GM12878 (cell line): Measurements from ENCODE around the gene NRM. TPM values are rescaled to one million over a fixed set of nuclear protein-coding genes. Genes with fewer than 3 reads are reported as not detected.
A peak's percentile ranks its signal among the peaks of the same experiment; 100 is the strongest.
"Not testable (repeated sequence)": the region's sequence is repeated elsewhere in the genome, so short reads cannot be mapped to it uniquely, and the experiment has no call there.

ENCODE experiments used
- ATAC-seq: fragments of 200-7000 bp; cut with Tn5 transposase; 3 replicates; pipeline ENCODE4 v1.9.1; 2020; ENCODE audit warnings: mild to moderate bottlenecking, moderate library complexity
- BruUV-seq: library from RNA; stranded (reverse); fragments of 400-500 nt; replicated peaks from 2 replicates; lab custom pipeline; 2021; lab: Mats Ljungman, UMichigan
- CTCF ChIA-PET: fragments of 300-600 bp; sonication (Branson Sonifier 250); formaldehyde crosslinking; extraction: SDS; loops from one replicate; lab custom pipeline; 2021; ENCODE audit warnings: inconsistent platforms; lab: Yijun Ruan, JAX
- POLR2A ChIA-PET: fragments of 350-600 bp; formaldehyde crosslinking; extraction: SDS; loops from one replicate; lab custom pipeline; 2021; ENCODE audit warnings: inconsistent platforms; lab: Charles Lee
- RAD21 ChIA-PET: fragments of 300-600 bp; sonication (Branson Sonifier 250); formaldehyde crosslinking; loops from one replicate; lab custom pipeline; 2023; ENCODE audit warnings: antibody characterized with exemption; ENCODE audit not compliant: unreplicated experiment; lab: Charles Lee
- SMC1A ChIA-PET: fragments of 300-600 bp; sonication (Branson Sonifier 250); formaldehyde crosslinking; loops from one replicate; lab custom pipeline; 2023; ENCODE audit not compliant: unreplicated experiment, uncharacterized antibody; lab: Charles Lee
- DNase-seq: peaks from one replicate; pipeline ENCODE4 v3.0.0-alpha.2; 2011; ENCODE audit warnings: low read depth, low spot score
- FAIRE-seq: peaks from 3 replicates; lab custom pipeline; 2011; peaks lifted over from hg19 to GRCh38; lab: Jason Lieb, UNC
- H2AFZ ChIP-seq: 2 replicates; pipeline ENCODE4 v1.6.0; 2011; ENCODE audit warnings: low read depth, low read length, control low read depth; ENCODE audit not compliant: control insufficient read depth
- H3K27ac ChIP-seq: 2 replicates; pipeline ENCODE4 v1.5.1; 2011; ENCODE audit warnings: control low read depth; ENCODE audit not compliant: control insufficient read depth, insufficient read depth
- H3K27me3 ChIP-seq, 2 experiments: replicated peaks in 1 of 2; 2 replicates each; pipeline versions ENCODE4 v1.6.0 to v1.6.1; 2011; ENCODE audit warnings: low read length in 1 of 2; ENCODE audit not compliant: control insufficient read depth in 2 of 2, insufficient read depth in 2 of 2
- H3K36me3 ChIP-seq, 2 experiments: 2 replicates each; pipeline ENCODE4 v1.5.1; 2011; ENCODE audit warnings: low read length in 1 of 2; ENCODE audit not compliant: control insufficient read depth in 2 of 2, insufficient read depth in 2 of 2
- H3K4me1 ChIP-seq: 2 replicates; pipeline ENCODE4 v1.6.1; 2011; ENCODE audit warnings: mild to moderate bottlenecking, low read length, moderate library complexity, mixed read lengths; ENCODE audit not compliant: control insufficient read depth, insufficient read depth
- H3K4me2 ChIP-seq: 2 replicates; pipeline ENCODE4 v1.6.0; 2011; ENCODE audit warnings: control low read depth; ENCODE audit not compliant: control insufficient read depth, insufficient read depth
- H3K4me3 ChIP-seq: fragments of 200-600 bp; sonication (generic); 2 replicates; pipeline ENCODE4 v1.5.1; 2016
- H3K79me2 ChIP-seq: 2 replicates; pipeline ENCODE4 v1.6.0; 2011; ENCODE audit warnings: low read length; ENCODE audit not compliant: control insufficient read depth, insufficient read depth
- H3K9ac ChIP-seq: 2 replicates; pipeline ENCODE4 v1.8.0; 2011; ENCODE audit warnings: low read length, control low read depth, mixed read lengths; ENCODE audit not compliant: control insufficient read depth, insufficient read depth
- H3K9me3 ChIP-seq: replicated peaks from 3 replicates; pipeline ENCODE4 v1.5.1; 2011; ENCODE audit warnings: mild to moderate bottlenecking, low read length; ENCODE audit not compliant: control insufficient read depth, insufficient read depth
- H4K20me1 ChIP-seq: 2 replicates; pipeline ENCODE4 v1.6.0; 2011; ENCODE audit not compliant: control insufficient read depth, insufficient read depth
- IKZF2 ChIP-seq, 2 experiments: fragments of 450-650 bp; IDR thresholded peaks; 2 replicates each; pipeline ENCODE4 v1.6.1; 2017; ENCODE audit warnings: mild to moderate bottlenecking in 2 of 2, moderate library complexity in 2 of 2
- MLLT1 ChIP-seq: fragments of 450-650 bp; IDR thresholded peaks from 2 replicates; pipeline ENCODE4 v1.6.1; 2016; ENCODE audit warnings: mild to moderate bottlenecking
- MXI1 ChIP-seq: fragments of 150-350 bp; IDR thresholded peaks from 2 replicates; pipeline ENCODE4 v1.6.1; 2011; ENCODE audit warnings: low read depth, mild to moderate bottlenecking, inconsistent platforms, low read length, improper control_type of control experiment
- PAX8 ChIP-seq: fragments of 450-650 bp; IDR thresholded peaks from 2 replicates; pipeline ENCODE4 v1.6.1; 2017; ENCODE audit warnings: mild to moderate bottlenecking, moderate library complexity
- TCF12 ChIP-seq: IDR thresholded peaks from 2 replicates; pipeline ENCODE4 v1.6.1; 2011; ENCODE audit warnings: low read depth, mild to moderate bottlenecking, low read length
- ZBTB33 ChIP-seq: fragments of 450-650 bp; IDR thresholded peaks from 2 replicates; pipeline ENCODE4 v1.6.1; 2017; ENCODE audit warnings: mild to moderate bottlenecking
- ZNF217 ChIP-seq: fragments of 450-650 bp; IDR thresholded peaks from 2 replicates; pipeline ENCODE4 v1.6.1; 2017; ENCODE audit warnings: antibody characterized with exemption, mild to moderate bottlenecking
- WGBS: methylation state at CpG from one replicate; pipeline ENCODE4 v1.1.6; 2016; ENCODE audit warnings: low lambda C conversion rate; ENCODE audit not compliant: insufficient replicate concordance, insufficient coverage; ENCODE audit errors: missing lambda C conversion rate; 5-methylcytosine and 5-hydroxymethylcytosine counted together
- in situ Hi-C: fragments of 300-500 bp; cut with MboI; formaldehyde crosslinking; loops from 9 replicates; pipeline ENCODE4 v1.14.3; 2018; ENCODE audit warnings: mixed read lengths
- intact Hi-C: fragments of 100-400 bp; cut with micrococcal nuclease; formaldehyde crosslinking; loops from one replicate; pipeline ENCODE4 v1.14.2; 2022; ENCODE audit not compliant: unreplicated experiment
- polyA plus RNA-seq, 11 experiments: library from polyadenylated mRNA; depleted of rRNA in 4 of 11; unstranded in 6 of 11; stranded (reverse) in 5 of 11; fragments of >200 nt; fragmentation: Nextera tagmentation in 4 of 11; fragmentation: Illumina TruSeq in 1 of 11; extraction: Ambion mirVana in 4 of 11; extraction: Trizol in 1 of 11; gene quantifications; 1 replicate in 1 of 11; 2 replicates in 10 of 11; pipeline versions ENCODE4 v1.2.1 to v1.2.3, GENCODE V29; 2011 to 2016; ENCODE audit warnings: inconsistent platforms in 2 of 11, missing spikeins in 2 of 11, low read depth in 1 of 11
- total RNA-seq, 4 experiments: library from RNA; depleted of rRNA in 3 of 4; stranded (reverse); fragments of >200 nt in 3 of 4; fragmentation: Illumina TruSeq in 1 of 4; extraction: Trizol in 1 of 4; gene quantifications; 2 replicates each; pipeline versions ENCODE4 v1.2.1 to v1.2.3, GENCODE V29; 2013 to 2021

Gene NRM
- total and polyA plus RNA-seq, 10 of the 15 experiments (the other 5 are each of a cell fraction or from before 2014, with no cell fraction given) = 15.4 to 46.7 (median 29.0) TPM

DNA sequence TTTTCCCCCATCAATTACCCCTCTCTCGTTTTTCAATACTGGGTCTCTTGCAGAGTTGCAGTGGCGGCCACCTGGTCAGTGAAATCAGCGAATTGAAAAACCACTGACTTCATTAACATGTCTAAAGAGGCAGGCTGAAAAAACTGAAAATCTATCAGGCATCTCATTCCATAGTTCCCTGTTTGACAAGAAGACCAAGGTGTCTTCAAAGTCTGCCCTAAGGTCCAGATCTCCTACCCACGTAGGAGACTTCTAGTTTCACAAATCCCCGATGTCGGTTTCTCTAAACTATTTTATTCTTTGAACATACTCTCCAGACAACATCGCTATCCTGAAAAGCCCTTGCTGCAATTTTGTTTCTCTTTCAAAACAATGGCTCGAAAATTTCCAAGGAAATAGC is 28.6 kb upstream of the NRM start:
- H3K4me1 ChIP-seq = peaks cover 19% of the 10 kb centered on the region

GRCh38 chr6:30717845-30718720 is 27.3 kb upstream of the NRM start:
- peak; percentile 97 for TF ChIP-seq MLLT1
- 0 out of 2 replicates have a peak, but pooled peaks have one; percentile 88 for TF ChIP-seq PAX8
- TF ChIP-seq ZBTB33 = peak; percentile 76; the same call in 1 of the 2 replicates
- peak; percentile 56; the same call in 1 of the 2 replicates for TF ChIP-seq ZNF217
- peak in 1 of 2 experiments; percentile 44; a peak in 1 of 4 replicates for TF ChIP-seq IKZF2 (IDR thresholded peaks at IDR 0.05)
- 21% methylated on average over 37 of the region's 37 CpGs for WGBS
- in situ Hi-C loops = loop anchor here (5.0 kb wide), 2 partner anchors 36 to 101 kb away; partner anchors contain the start of genes MRPS18B and PPP1R10
- ChIA-PET SMC1A (interaction anchor here (0.7 to 17.7 kb wide), 5 partner anchors 19 to 209 kb away, joined by 3 to 265 read pairs (median 3); partner anchors contain the start of gene NRM), POLR2A (interaction anchor here (0.9 to 11.6 kb wide), 13 partner anchors 11 to 165 kb away, joined by 3 to 200 read pairs (median 6); partner anchors contain the start of genes FLOT1 and NRM), CTCF (interaction anchor here (0.8 to 22.7 kb wide), 7 partner anchors 10 to 236 kb away, joined by 3 to 487 read pairs (median 4); partner anchors contain the start of gene NRM), RAD21 (interaction anchor here (1.1 to 11.2 kb wide), 6 partner anchors 18 to 369 kb away, joined by 3 to 209 read pairs (median 9); partner anchors contain the start of genes DHX16 and NRM)
- H3K27me3 ChIP-seq, BruUV-seq, H3K4me1 ChIP-seq, FAIRE-seq, ATAC-seq, H4K20me1 ChIP-seq, DNase-seq, H3K9me3 ChIP-seq: not testable (repeated sequence)
- peak overlapping the region; percentile 62 for H3K9ac ChIP-seq
- H3K4me2 ChIP-seq = peak overlapping the region; percentile 38
- peaks cover 3 to 14% of the 10 kb centered on the region in 2 experiments; a peak in 3 of 4 replicates for H3K36me3 ChIP-seq
- intact Hi-C loops = loop anchor here (1.0 kb wide), 3 partner anchors 31 to 101 kb away; partner anchors contain the start of genes MRPS18B and PPP1R10
- H2AFZ ChIP-seq = peak overlapping the region; percentile 66
- peaks cover 65% of the 10 kb centered on the region for H3K79me2 ChIP-seq
- H3K4me3 ChIP-seq = peak overlapping the region; percentile 83
- peak overlapping the region; percentile 92 for H3K27ac ChIP-seq

More for the DNA sequence above, 28.6 kb upstream of the NRM start:
- ChIA-PET SMC1A (interaction anchor here (0.7 to 17.7 kb wide), 8 partner anchors 12 to 104 kb away, joined by 3 to 265 read pairs (median 4); partner anchors contain the start of gene NRM), POLR2A (interaction anchor here (0.9 to 11.6 kb wide), 8 partner anchors 16 to 191 kb away, joined by 3 to 200 read pairs (median 6); partner anchors contain the start of genes MRPS18B and NRM), RAD21 (interaction anchor here (1.5 to 11.2 kb wide), 4 partner anchors 29 to 194 kb away, joined by 5 to 209 read pairs (median 60); partner anchors contain the start of gene NRM), CTCF (interaction anchor here (0.7 to 22.7 kb wide), 6 partner anchors 9 to 238 kb away, joined by 3 to 487 read pairs (median 4); partner anchors contain the start of gene NRM)
- in situ Hi-C loops = loop anchor here (5.0 kb wide), 2 partner anchors 37 to 102 kb away; partner anchors contain the start of genes MRPS18B and PPP1R10
- Histone ChIP-seq H3K27me3 (no peaks in the 10 kb centered on the region), H2AFZ (peak overlapping the region; percentile 81), H3K36me3 (peaks cover 10 to 14% of the 10 kb centered on the region in 2 experiments), H3K4me3 (peak overlapping the region; percentile 83), H4K20me1 (peaks cover 6% of the 10 kb centered on the region; the same call in 1 of the 2 replicates), H3K79me2 (peaks cover 78% of the 10 kb centered on the region), H3K4me2 (peak overlapping the region; percentile 38), H3K9ac (peak overlapping the region; percentile 62), H3K9me3 (no peaks in the 10 kb centered on the region), H3K27ac (peak overlapping the region; percentile 92)
- peak; percentile 69 for FAIRE-seq
- BruUV-seq = no TSS peak
- no peak for DNase-seq
- TF ChIP-seq MXI1 = no peak
- TF ChIP-seq TCF12 = 0 out of 2 replicates have a peak, but pooled peaks have one; percentile 24
- intact Hi-C loops = no loop called here
- under 1% methylated on average over 8 of the region's 8 CpGs for WGBS
- ATAC-seq = no peak
